GM23248 (cell line): ENCODE data around the gene ATP6V0D1. TPM values are rescaled to one million over a fixed set of nuclear protein-coding genes. Genes with fewer than 3 reads are reported as not detected.

ENCODE experiments used
- DNase-seq: peaks from one replicate; pipeline ENCODE4 v3.0.0-alpha.2; 2015
- H2AFZ ChIP-seq: fragments of 200-600 bp; sonication (generic); 2 replicates; pipeline ENCODE4 v1.6.1; 2016; ENCODE audit warnings: antibody characterized with exemption
- H3F3A ChIP-seq: fragments of 200-600 bp; sonication (generic); 2 replicates; pipeline ENCODE4 v1.6.1; 2016; ENCODE audit warnings: mild to moderate bottlenecking, antibody characterized with exemption, mixed run types; ENCODE audit not compliant: insufficient read depth
- H3K27ac ChIP-seq: fragments of 200-600 bp; sonication (generic); 2 replicates; pipeline ENCODE4 v1.5.1; 2016; ENCODE audit warnings: mild to moderate bottlenecking
- H3K27me3 ChIP-seq: fragments of 200-600 bp; sonication (generic); replicated peaks from 2 replicates; pipeline ENCODE4 v1.6.1; 2016; ENCODE audit warnings: mild to moderate bottlenecking; ENCODE audit not compliant: insufficient read depth
- H3K36me3 ChIP-seq: fragments of 200-600 bp; sonication (generic); 2 replicates; pipeline ENCODE4 v1.6.1; 2016; ENCODE audit warnings: low read depth, mild to moderate bottlenecking
- H3K4me1 ChIP-seq: fragments of 200-600 bp; sonication (generic); 2 replicates; pipeline ENCODE4 v1.6.1; 2016; ENCODE audit warnings: mild to moderate bottlenecking; ENCODE audit not compliant: insufficient read depth
- H3K4me2 ChIP-seq: fragments of 200-600 bp; sonication (generic); one replicate; pipeline ENCODE4 v1.6.1; 2016; ENCODE audit warnings: mild to moderate bottlenecking; ENCODE audit not compliant: unreplicated experiment
- H3K4me3 ChIP-seq: fragments of 200-600 bp; sonication (generic); 2 replicates; pipeline ENCODE4 v1.5.1; 2016; ENCODE audit warnings: mild to moderate bottlenecking
- H3K79me2 ChIP-seq: fragments of 200-600 bp; sonication (generic); 2 replicates; pipeline ENCODE4 v1.6.1; 2016; ENCODE audit warnings: mild to moderate bottlenecking; ENCODE audit not compliant: insufficient read depth
- H3K9ac ChIP-seq: fragments of 200-600 bp; sonication (generic); 2 replicates; pipeline ENCODE4 v1.6.1; 2016; ENCODE audit warnings: mild to moderate bottlenecking
- H3K9me2 ChIP-seq: fragments of 200-600 bp; sonication (generic); 2 replicates; pipeline ENCODE4 v1.6.1; 2016; ENCODE audit warnings: mixed run types, mild to moderate bottlenecking, moderate library complexity; ENCODE audit not compliant: insufficient read depth
- H3K9me3 ChIP-seq: fragments of 200-600 bp; sonication (generic); one replicate; pipeline ENCODE4 v1.6.1; 2017; ENCODE audit warnings: low read depth
- H4K20me1 ChIP-seq: fragments of 200-600 bp; sonication (generic); 2 replicates; pipeline ENCODE4 v1.6.0; 2016; ENCODE audit not compliant: insufficient read depth
- EZH2 ChIP-seq: fragments of 200-600 bp; sonication (generic); IDR thresholded peaks from 2 replicates; pipeline ENCODE4 v1.6.1; 2018; ENCODE audit warnings: antibody characterized with exemption, mild to moderate bottlenecking; ENCODE audit not compliant: insufficient read depth, poor library complexity, severe bottlenecking
- EZH2phosphoT487 ChIP-seq: fragments of 200-600 bp; sonication (generic); IDR thresholded peaks from 2 replicates; pipeline ENCODE4 v1.6.1; 2018; ENCODE audit warnings: antibody characterized with exemption, moderate library complexity, mild to moderate bottlenecking, low read depth; ENCODE audit not compliant: insufficient read depth
- WGBS, 2 experiments: methylation state at CpG; one replicate each; pipeline ENCODE4 v1.1.6; 2015 to 2017; ENCODE audit warnings: low lambda C conversion rate in 2 of 2, low coverage in 1 of 2; ENCODE audit errors: missing lambda C conversion rate in 2 of 2; 5-methylcytosine and 5-hydroxymethylcytosine counted together
- in situ Hi-C: fragments of 300-500 bp; cut with MboI; formaldehyde crosslinking; loops from 2 replicates; pipeline ENCODE4 v1.15.0; 2020
- polyA plus RNA-seq: library from polyadenylated mRNA; unstranded; fragments of >200 nt; fragmentation: Nextera tagmentation; extraction: Ambion mirVana; gene quantifications from 2 replicates; pipeline ENCODE4 v1.2.1, GENCODE V29; 2016
- total RNA-seq: library from RNA; depleted of rRNA; stranded (reverse); fragments of >200 nt; shearing (Covaris generic); gene quantifications from 2 replicates; pipeline ENCODE4 v1.2.3, GENCODE V29; 2014

Gene ATP6V0D1
- total and polyA plus RNA-seq, 2 experiments from 2014 or later, result 135 to 166 TPM

DNA sequence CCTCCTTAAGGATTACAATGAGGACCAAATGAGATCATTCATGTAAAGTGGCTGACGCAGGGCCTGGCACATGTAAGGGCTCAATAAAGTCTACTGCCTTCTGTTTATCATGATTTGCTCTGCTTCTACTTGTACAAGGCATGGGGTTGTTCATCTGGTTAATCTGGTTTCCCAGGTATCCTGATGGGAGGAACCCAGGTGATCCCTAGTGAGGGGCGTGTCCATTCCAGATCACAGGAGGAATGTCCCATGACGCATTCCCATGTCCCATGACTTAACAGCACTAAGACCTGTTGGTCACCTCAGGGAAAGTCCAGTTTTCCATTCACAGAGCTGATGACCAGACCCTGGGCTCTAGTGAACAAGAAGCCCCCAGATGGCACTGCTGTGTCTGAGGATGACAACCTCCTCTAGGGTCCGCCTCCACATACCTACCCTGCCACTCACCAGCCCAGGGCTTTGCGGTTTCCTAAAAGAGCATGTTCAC lies 76.2 kb downstream of the ATP6V0D1 start:
- H2AFZ ChIP-seq, result no peak overlapping the region
- H3K79me2 ChIP-seq, result no peaks in the 10 kb centered on the region
- no peak for TF ChIP-seq EZH2
- TF ChIP-seq EZH2phosphoT487, result no peak
- H3K27me3 ChIP-seq, result no peaks in the 10 kb centered on the region
- in situ Hi-C loops, result no loop called here
- no peak overlapping the region for H3K9ac ChIP-seq
- peaks cover 37% of the 10 kb centered on the region for H3K4me1 ChIP-seq
- H3K4me2 ChIP-seq, result no peak overlapping the region
- H3F3A ChIP-seq, result peaks cover 35% of the 10 kb centered on the region
- H4K20me1 ChIP-seq, result no peaks in the 10 kb centered on the region
- no peaks in the 10 kb centered on the region for H3K9me2 ChIP-seq
- no peaks in the 10 kb centered on the region for H3K36me3 ChIP-seq
- H3K4me3 ChIP-seq, result no peak overlapping the region
- H3K27ac ChIP-seq, result no peak overlapping the region
- no peaks in the 10 kb centered on the region for H3K9me3 ChIP-seq
- no peak for DNase-seq
- 93 to 95% methylated on average over 5 of the region's 5 CpGs for WGBS, 2 experiments

DNA sequence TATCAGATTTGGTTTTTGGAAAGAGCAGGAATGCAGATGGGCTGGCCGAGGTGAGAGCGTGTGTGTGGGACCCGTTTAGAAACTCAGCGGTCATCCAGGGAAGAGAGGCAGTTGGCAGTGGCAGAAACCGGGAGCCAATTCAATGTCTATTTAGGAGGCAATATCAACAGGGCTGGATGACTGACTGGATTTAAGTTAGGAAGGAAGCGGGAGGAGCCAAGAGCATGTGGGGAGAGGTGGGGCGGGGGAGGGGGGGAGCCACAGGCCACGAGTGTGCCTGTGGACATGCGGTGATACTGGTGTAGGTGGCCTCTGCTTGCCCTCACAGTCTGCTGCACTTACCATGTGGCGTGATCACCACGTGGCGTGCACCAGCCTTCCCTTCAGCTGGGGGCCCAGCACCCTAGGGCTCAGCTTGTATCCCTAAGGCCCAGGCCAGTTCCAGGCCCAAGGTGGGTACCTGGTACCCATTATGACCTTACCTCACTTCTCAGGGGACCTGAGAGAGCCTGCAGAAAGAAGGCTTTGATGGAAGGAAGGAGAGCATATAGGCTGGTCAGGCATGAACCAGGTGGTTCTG lies 76.9 kb downstream of the ATP6V0D1 start:
- no peaks in the 10 kb centered on the region for H3K9me2 ChIP-seq
- no peak overlapping the region for H2AFZ ChIP-seq
- H3K4me1 ChIP-seq, result peaks cover 37% of the 10 kb centered on the region
- in situ Hi-C loops, result no loop called here
- no peak overlapping the region for H3K9ac ChIP-seq
- H3K27ac ChIP-seq, result no peak overlapping the region
- H3K27me3 ChIP-seq, result no peaks in the 10 kb centered on the region
- H3K9me3 ChIP-seq, result no peaks in the 10 kb centered on the region
- TF ChIP-seq EZH2phosphoT487, result no peak
- TF ChIP-seq EZH2, result no peak
- peaks cover 35% of the 10 kb centered on the region for H3F3A ChIP-seq
- no peak overlapping the region for H3K4me3 ChIP-seq
- H3K79me2 ChIP-seq, result no peaks in the 10 kb centered on the region
- WGBS, 2 experiments, result 95 to 97% methylated on average over 9 to 12 of the region's 12 CpGs
- DNase-seq, result no peak
- no peaks in the 10 kb centered on the region for H3K36me3 ChIP-seq
- no peak overlapping the region for H3K4me2 ChIP-seq
- no peaks in the 10 kb centered on the region for H4K20me1 ChIP-seq

DNA sequence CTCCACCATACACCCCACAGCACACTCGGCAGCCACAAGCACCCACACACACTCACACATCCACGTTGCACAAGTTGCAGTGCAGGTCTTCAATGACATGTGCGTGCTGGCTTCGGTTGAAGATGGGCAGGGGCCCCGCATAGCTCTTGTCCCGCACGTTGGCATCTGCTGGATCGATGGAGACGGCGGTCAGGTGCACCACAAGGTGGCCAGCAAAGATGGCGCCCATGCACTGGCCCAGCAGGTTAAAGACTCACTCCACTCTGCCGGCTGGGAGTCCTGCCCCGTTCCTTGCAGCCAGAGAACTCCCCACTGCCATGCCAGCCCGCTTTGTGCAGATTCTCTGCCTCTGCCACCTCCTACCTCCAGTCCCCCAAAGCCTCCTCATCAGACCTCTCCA lies 80.1 kb downstream of the ATP6V0D1 start:
- H3F3A ChIP-seq, result peaks cover 17% of the 10 kb centered on the region
- no peak overlapping the region for H3K4me2 ChIP-seq
- no peak overlapping the region for H3K9ac ChIP-seq
- no peaks in the 10 kb centered on the region for H3K9me3 ChIP-seq
- no peak for DNase-seq
- H3K4me1 ChIP-seq, result peaks cover 21% of the 10 kb centered on the region
- H3K9me2 ChIP-seq, result no peaks in the 10 kb centered on the region
- in situ Hi-C loops, result no loop called here
- H3K36me3 ChIP-seq, result no peaks in the 10 kb centered on the region
- TF ChIP-seq EZH2phosphoT487 (no peak), EZH2 (no peak)
- 92 to 94% methylated on average over 14 of the region's 14 CpGs for WGBS, 2 experiments
- H3K4me3 ChIP-seq, result no peak overlapping the region
- H3K79me2 ChIP-seq, result no peaks in the 10 kb centered on the region
- H3K27ac ChIP-seq, result no peak overlapping the region
- H2AFZ ChIP-seq, result no peak overlapping the region
- no peaks in the 10 kb centered on the region for H4K20me1 ChIP-seq
- H3K27me3 ChIP-seq, result no peaks in the 10 kb centered on the region

DNA sequence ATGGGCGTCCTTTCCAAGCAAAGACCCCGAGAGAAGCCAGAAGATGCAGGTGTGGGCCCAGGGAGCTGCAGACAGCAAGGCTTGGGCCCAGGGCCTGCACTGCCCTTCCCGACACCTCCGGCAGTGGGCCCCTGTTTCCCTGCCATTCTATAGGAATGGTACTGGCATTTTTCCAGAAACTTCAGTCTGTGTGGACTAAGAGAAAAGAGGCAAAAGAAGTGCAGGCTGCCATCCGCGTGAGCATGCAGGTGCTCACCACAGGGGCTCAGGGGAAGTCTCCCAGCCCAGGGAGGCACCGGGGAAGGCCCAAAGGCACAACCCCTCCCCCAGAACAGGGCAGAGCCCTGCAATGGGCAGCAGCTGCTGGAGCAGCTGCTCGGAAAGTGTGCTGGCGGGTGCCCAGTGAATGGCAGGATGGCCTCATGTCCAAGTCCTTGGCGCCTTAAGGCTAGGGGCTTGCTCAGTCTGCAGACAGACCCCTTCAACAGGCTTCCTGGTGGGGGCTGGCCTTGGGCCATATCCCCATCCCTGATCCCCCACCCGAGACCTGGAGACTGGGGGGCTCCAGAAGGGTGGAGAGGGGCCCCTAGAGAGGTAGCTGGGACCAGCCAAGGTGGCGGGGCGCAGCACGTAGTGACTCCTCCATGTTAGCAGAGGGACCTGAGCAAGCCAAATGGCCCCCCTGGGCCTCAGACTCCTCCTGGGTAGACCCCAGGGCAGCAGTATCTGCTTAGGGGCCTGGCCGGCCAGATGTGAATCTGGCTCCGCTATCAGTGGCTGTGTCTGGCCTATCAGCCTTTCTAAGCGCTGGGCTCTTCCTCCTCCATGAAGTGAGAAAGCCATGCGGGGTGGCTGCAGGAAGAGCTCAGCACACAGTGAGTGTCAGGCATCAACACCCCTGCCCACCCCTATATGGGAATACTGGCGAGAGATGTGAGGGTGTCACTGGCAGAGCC lies 80.9 kb downstream of the ATP6V0D1 start:
- no peak overlapping the region for H3K4me2 ChIP-seq

More for the DNA sequence above, 80.9 kb downstream of the ATP6V0D1 start:
- Histone ChIP-seq H3K9me2 (no peaks in the 10 kb centered on the region), H3K4me3 (no peak overlapping the region), H3K9ac (no peak overlapping the region), H4K20me1 (no peaks in the 10 kb centered on the region), H3K4me1 (peaks cover 12% of the 10 kb centered on the region), H3K79me2 (no peaks in the 10 kb centered on the region), H3K9me3 (no peaks in the 10 kb centered on the region), H3K27ac (no peak overlapping the region), H2AFZ (no peak overlapping the region), H3K36me3 (no peaks in the 10 kb centered on the region), H3F3A (peaks cover 8% of the 10 kb centered on the region), H3K27me3 (no peaks in the 10 kb centered on the region)
- TF ChIP-seq EZH2 (no peak), EZH2phosphoT487 (no peak)
- 63 to 73% methylated on average over 15 to 19 of the region's 19 CpGs for WGBS, 2 experiments
- in situ Hi-C loops, result no loop called here
- DNase-seq, result no peak
